AG09319 (cell line): ENCODE data around the gene CCDC106.

Source experiments
- DNase-seq: peaks from one replicate; pipeline ENCODE4 v3.0.0-alpha.2; 2010; ENCODE audit warnings: low read depth; ENCODE audit errors: extremely low read depth
- TF ChIP-seq, protein P1 (sequence below): IDR thresholded peaks from 2 replicates; pipeline ENCODE4 v1.5.1; 2011; ENCODE audit warnings: low read depth, mild to moderate bottlenecking, inconsistent platforms, low read length, moderate library complexity

The CCDC106 gene

DNA sequence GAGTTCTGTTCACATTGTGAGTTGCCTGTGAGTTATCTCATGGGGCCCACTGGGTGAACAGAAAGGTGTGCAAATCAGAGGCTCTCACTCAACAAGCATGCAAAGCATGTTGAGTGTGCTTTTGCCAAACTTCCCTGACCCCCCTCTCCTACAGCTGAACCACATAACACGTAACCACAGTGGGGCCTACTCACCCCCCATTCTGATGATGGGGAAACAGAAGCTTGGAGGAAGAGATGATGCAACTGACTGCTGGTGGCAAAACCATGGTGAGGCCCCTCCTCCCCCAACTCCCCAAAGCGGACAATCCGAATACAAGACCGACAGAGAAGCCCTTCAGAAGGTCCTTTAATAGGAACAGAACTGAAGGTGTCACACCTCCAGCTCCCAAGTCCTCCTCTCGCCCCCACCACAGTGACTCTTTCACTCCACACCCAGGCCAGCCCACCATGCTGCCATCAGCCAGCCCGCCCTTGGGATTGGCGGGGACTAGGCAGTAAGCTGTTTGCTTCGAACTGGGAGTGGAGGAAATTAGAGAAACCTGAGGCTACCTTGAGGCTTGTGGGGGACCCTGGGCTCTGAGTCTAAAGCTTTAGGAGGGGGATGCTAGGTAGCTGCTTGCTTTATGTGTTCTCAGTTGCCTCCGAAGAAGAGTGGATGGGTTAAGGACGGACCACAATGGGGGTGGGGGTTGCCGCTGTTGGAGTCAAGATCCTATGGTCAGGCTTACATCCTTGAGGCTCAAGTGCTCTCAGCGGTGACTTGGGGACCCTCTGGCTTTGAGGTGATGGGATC, 27.4 kb upstream of the CCDC106 start:
- no peak for DNase-seq
- TF ChIP-seq, protein P1, sequence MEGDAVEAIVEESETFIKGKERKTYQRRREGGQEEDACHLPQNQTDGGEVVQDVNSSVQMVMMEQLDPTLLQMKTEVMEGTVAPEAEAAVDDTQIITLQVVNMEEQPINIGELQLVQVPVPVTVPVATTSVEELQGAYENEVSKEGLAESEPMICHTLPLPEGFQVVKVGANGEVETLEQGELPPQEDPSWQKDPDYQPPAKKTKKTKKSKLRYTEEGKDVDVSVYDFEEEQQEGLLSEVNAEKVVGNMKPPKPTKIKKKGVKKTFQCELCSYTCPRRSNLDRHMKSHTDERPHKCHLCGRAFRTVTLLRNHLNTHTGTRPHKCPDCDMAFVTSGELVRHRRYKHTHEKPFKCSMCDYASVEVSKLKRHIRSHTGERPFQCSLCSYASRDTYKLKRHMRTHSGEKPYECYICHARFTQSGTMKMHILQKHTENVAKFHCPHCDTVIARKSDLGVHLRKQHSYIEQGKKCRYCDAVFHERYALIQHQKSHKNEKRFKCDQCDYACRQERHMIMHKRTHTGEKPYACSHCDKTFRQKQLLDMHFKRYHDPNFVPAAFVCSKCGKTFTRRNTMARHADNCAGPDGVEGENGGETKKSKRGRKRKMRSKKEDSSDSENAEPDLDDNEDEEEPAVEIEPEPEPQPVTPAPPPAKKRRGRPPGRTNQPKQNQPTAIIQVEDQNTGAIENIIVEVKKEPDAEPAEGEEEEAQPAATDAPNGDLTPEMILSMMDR = no peak

DNA sequence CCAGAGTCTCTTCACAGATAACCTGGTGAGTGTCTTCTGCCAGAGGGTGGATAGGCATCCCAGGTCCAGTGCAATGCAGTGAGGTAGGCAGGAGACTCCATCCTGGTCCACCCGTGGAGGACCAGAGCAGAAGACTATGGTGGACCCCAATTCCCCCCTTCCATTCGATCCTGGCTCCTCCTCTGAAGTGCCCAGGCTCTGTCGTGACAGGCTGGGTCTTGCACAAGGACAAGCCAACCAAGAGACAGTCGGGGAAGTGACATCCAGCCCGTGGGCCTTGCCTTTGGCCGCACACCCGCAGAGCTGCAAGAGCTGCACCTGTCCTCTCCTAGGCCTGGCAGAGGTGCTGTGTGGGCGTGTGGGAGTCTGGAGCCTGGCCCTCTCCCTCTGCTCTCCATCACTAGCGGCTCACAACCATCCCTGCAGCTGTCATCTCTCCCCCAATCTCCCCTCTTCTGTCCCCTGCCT, 26.8 kb upstream of the CCDC106 start:
- TF ChIP-seq, protein P1 = no peak
- no peak for DNase-seq

DNA sequence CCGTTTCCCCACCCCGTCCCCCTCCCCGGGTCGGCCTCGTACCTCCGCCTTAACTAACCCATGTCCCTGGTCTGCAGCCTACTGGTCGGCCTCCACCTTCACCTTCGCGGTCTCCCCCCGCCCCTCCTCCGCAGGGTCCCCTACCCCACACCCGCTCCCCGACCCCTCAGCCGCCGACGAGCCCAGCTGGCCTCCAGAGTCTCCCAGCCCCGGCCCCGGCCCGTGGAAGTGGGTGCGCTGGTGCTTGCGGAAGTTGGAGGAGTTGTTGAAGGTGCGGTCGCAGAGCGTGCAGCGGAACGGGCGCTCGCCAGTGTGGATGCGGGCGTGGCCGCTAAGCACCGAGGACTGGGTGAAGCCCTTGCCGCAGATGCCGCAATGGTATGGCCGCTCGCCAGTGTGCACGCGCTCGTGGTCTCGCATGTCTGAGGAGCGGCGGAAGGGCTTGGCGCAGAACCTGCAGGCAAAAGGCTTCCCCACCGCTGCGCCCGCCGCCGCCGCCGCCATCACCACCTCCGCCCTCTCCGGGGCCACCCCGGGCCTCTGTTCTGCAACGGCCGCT, 26.3 kb upstream of the CCDC106 start:
- TF ChIP-seq, protein P1 = no peak
- no peak for DNase-seq

DNA sequence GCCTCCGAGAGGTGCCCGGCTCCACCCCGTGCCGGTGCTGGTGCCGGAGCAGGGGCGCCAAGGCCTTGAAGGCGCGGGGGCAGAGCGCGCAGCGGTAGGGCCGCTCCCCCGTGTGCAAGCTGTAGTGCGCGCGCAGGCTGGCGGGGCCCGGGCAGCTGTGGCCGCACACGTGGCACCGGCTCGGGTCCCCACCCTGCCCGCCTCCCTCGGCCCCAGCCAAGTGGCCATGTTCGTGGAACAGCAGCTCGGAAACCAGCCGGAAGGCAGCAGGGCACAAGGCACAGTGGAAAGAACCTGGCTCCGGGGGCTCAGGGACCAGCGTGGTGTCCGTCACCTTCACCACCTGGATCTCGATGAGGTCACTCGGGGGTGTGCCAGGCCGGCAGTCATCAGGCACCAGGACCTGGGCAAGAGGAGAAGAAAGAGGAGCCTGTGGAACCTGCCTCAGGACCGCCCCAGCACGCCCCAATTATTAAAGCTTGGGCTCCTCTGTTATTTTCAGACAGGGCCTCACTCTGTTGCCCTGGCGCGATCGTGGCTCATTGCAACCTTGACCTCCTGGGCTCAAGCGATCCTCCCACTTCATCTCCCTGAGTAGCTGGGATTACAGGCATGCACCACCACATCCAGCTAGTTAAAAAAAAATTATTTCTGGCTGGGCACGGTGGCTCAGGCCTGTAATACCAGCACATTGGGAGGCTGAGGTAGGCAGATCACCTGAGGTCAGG, 25.6 kb upstream of the CCDC106 start:
- TF ChIP-seq, protein P1 = no peak
- DNase-seq = no peak

DNA sequence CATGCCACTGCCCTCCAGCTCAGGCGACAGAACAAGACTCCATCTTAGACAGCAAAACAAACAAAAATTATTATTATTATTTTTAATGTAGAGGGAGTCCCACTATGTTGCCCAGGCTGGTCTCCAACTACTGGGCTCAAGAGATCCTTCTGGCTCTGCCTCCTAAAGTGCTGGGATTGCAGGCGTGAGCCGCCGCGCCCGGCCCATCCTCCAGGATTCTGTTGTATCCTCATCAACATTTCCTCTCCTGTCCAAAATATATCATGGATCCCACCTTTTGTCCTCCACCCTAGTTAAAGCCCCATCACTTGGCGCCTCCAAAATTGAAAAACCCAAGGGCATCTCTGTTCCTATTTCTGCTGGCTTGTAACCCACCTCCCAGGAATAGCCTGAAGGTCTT, 24.9 kb upstream of the CCDC106 start:
- DNase-seq = no peak
- TF ChIP-seq, protein P1 = no peak

DNA sequence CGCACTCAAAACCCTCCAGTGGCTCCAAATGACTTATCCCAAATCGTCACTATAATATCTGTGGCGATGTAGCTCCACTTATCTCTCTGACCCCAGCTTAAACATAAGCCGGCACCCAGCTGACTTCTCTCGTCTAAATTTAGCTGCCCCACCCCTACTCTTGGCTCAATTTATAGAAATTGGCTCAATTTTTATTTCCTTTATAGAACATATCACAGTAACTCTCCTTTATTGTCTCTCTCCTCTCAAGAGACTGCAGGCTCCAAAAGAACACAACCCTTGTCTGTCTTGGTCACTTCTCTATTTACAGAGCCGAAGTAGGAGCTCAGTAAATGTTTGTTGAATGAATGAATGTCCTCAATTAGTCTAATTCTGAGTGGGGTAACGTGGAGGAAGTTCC, 24.5 kb upstream of the CCDC106 start:
- TF ChIP-seq, protein P1 = no peak
- DNase-seq = no peak
